Spleen (tissue), 11 donors: ENCODE data around the gene PMP22. TPM values are rescaled to one million over a fixed set of nuclear protein-coding genes. Genes with fewer than 3 reads are reported as not detected.

Experiments used
- DNase-seq: peaks from one replicate; pipeline ENCODE4 v3.0.0-alpha.2; 2020
- H3K27ac ChIP-seq, 8 donors: fragments of 200-600 bp; sonication (generic) in 7 of 8; 1 replicate in 4 of 8; 2 replicates in 4 of 8; pipeline versions ENCODE4 v1.5.0 to v1.8.0; 2016 to 2021; ENCODE audit warnings: inconsistent platforms in 4 of 8, mild to moderate bottlenecking in 4 of 8, moderate library complexity in 1 of 8
- H3K27me3 ChIP-seq, 7 donors: fragments of 200-600 bp; sonication (generic) in 6 of 7; replicated peaks in 1 of 7; 1 replicate in 4 of 7; 2 replicates in 3 of 7; pipeline versions ENCODE4 v1.5.0 to v1.8.0; 2016 to 2021; ENCODE audit warnings: inconsistent platforms in 3 of 7, mild to moderate bottlenecking in 1 of 7
- H3K36me3 ChIP-seq, 6 donors: fragments of 200-600 bp; sonication (generic) in 5 of 6; 1 replicate in 4 of 6; 2 replicates in 2 of 6; pipeline versions ENCODE4 v1.5.0 to v1.8.0; 2016 to 2021; ENCODE audit warnings: inconsistent platforms in 2 of 6
- H3K4me1 ChIP-seq, 6 donors: fragments of 200-600 bp; sonication (generic) in 5 of 6; 1 replicate in 3 of 6; 2 replicates in 3 of 6; pipeline versions ENCODE4 v1.5.0 to v1.8.0; 2016 to 2021; ENCODE audit warnings: inconsistent platforms in 3 of 6
- H3K4me3 ChIP-seq, 8 donors: fragments of 200-600 bp; sonication (generic) in 7 of 8; 1 replicate in 4 of 8; 2 replicates in 4 of 8; pipeline versions ENCODE4 v1.5.0 to v1.8.0; 2016 to 2021; ENCODE audit warnings: inconsistent platforms in 4 of 8, mild to moderate bottlenecking in 4 of 8, moderate library complexity in 2 of 8
- H3K9me3 ChIP-seq, 8 donors: fragments of 200-600 bp; sonication (generic) in 7 of 8; 1 replicate in 4 of 8; 2 replicates in 4 of 8; pipeline versions ENCODE4 v1.5.0 to v1.8.0; 2016 to 2021; ENCODE audit warnings: inconsistent platforms in 4 of 8
- CTCF ChIP-seq, 11 experiments: fragments of 200-600 bp in 7 of 11; fragments of 450-650 bp in 4 of 11; sonication (generic) in 4 of 11; IDR thresholded peaks in 8 of 11; conservative IDR thresholded peaks in 3 of 11; 1 replicate in 7 of 11; 2 replicates in 4 of 11; pipeline versions ENCODE4 v1.4.0 to v1.8.0; 2016 to 2021; ENCODE audit warnings: antibody characterized with exemption in 11 of 11, inconsistent platforms in 4 of 11, mild to moderate bottlenecking in 1 of 11
- POLR2A ChIP-seq, 3 donors: fragments of 450-650 bp; IDR thresholded peaks; one replicate each; pipeline ENCODE4 v1.5.1; 2017; ENCODE audit warnings: antibody characterized with exemption in 3 of 3, mild to moderate bottlenecking in 1 of 3
- POLR2AphosphoS5 ChIP-seq, 3 donors: sonication (generic); formaldehyde crosslinking; IDR thresholded peaks; one replicate each; pipeline ENCODE4 v1.5.1; 2017; ENCODE audit warnings: antibody characterized with exemption in 3 of 3
- WGBS, 5 donors: extraction: QIAGEN DNeasy Blood & Tissue Kit in 3 of 5; methylation state at CpG; one replicate each; pipeline versions ENCODE4 v1.1.5 to v1.1.7; 2013 to 2018; 5-methylcytosine and 5-hydroxymethylcytosine counted together
- intact Hi-C: fragments of 100-400 bp; cut with DNase I; formaldehyde crosslinking; loops from one replicate; pipeline ENCODE4 v1.15.0; 2023; ENCODE audit warnings: low total_unique reads
- polyA plus RNA-seq, 3 donors: library from polyadenylated mRNA; stranded (reverse); fragments of 200-250 nt; gene quantifications; one replicate each; pipeline ENCODE4 v1.2.1, GENCODE V29; 2013
- total RNA-seq, 7 donors: library from RNA; depleted of rRNA in 3 of 7; stranded (reverse); fragments of >200 nt in 3 of 7; fragmentation: NEBNext Ultra II Directional in 4 of 7; extraction: Animal tissue kit (Norgen Biotek cat#: 25700) in 4 of 7; gene quantifications; one replicate each; pipeline versions ENCODE4 v1.1.0 to v1.2.1, GENCODE V29; 2016 to 2021
- donor health status: healthy with polysubstance abuse.
- donor health status: DM: no; HTN: no; CAD: no; lungs with moderate emphysema.
- donor health status: DM: no; HTN: no; CAD: no.
- donor health status: Bipolar disorder and iron deficiency.
- donor health status: healthy.
- donor health status: DM: no; HTN: no; CAD: no.
- donor health status: DM: yes; HTN: yes; CAD: no.

Gene PMP22
- total and polyA plus RNA-seq, 10 donors, result 9.5 to 40.0 (median 32.1) TPM

GRCh38 chr17:15261258-15261801, 3.8 kb downstream of the PMP22 start:
- Histone ChIP-seq H3K9me3 (no peaks in the 10 kb centered on the region), H3K27ac (peak overlapping the region in 7 of 8 donors; percentile 69 to 90 (median 83)), H3K27me3 (peaks cover 0 to 97% (median 29%) of the 10 kb centered on the region in 7 donors), H3K36me3 (peaks cover 0 to 16% (median 0%) of the 10 kb centered on the region in 6 donors), H3K4me3 (peak overlapping the region; percentile 35 to 75 (median 49)), H3K4me1 (peaks cover 21 to 78% (median 62%) of the 10 kb centered on the region in 6 donors)
- TF ChIP-seq POLR2A (IDR thresholded peaks at IDR 0.05), result no peak
- TF ChIP-seq CTCF (IDR thresholded peaks at IDR 0.05 in 8 of 11, conservative IDR thresholded peaks at IDR 0.05 in 3 of 11), result peak in 1 of 11 experiments; percentile 2
- no peak for TF ChIP-seq POLR2AphosphoS5 (IDR thresholded peaks at IDR 0.05)
- DNase-seq, result no peak
- intact Hi-C loops, result loop anchor here (2.0 kb wide), 1 partner anchor 241 kb away; no protein-coding TSS in a partner anchor
- 4 to 9% (median 6%) methylated on average over 18 to 32 of the region's 32 CpGs for WGBS, 5 donors

- Histone ChIP-seq H3K27ac (peak overlapping the region in 7 of 8 donors; percentile 69 to 90 (median 83)), H3K4me1 (peaks cover 21 to 82% (median 62%) of the 10 kb centered on the region in 6 donors), H3K9me3 (no peaks in the 10 kb centered on the region), H3K27me3 (peaks cover 0 to 91% (median 29%) of the 10 kb centered on the region in 7 donors), H3K4me3 (peak overlapping the region; percentile 35 to 75 (median 49)), H3K36me3 (peaks cover 0 to 16% (median 0%) of the 10 kb centered on the region in 6 donors)
- TF ChIP-seq POLR2A (IDR thresholded peaks at IDR 0.05) (no peak), CTCF (IDR thresholded peaks at IDR 0.05 in 8 of 11, conservative IDR thresholded peaks at IDR 0.05 in 3 of 11) (peak; percentile 5 to 90 (median 82)), POLR2AphosphoS5 (IDR thresholded peaks at IDR 0.05) (peak; percentile 67 to 88 (median 87))
- 1 to 2% (median 1%) methylated on average over 20 to 67 of the region's 67 CpGs for WGBS, 5 donors
- peak; percentile 92 for DNase-seq
- intact Hi-C loops, result loop anchor here (2.0 kb wide), 1 partner anchor 242 kb away; no protein-coding TSS in a partner anchor
Observed at GRCh38 chr17:15260376-15261257, 4.5 kb downstream of the PMP22 start.

- TF ChIP-seq POLR2AphosphoS5 (IDR thresholded peaks at IDR 0.05) (no peak), POLR2A (IDR thresholded peaks at IDR 0.05) (no peak), CTCF (IDR thresholded peaks at IDR 0.05 in 8 of 11, conservative IDR thresholded peaks at IDR 0.05 in 3 of 11) (no peak)
- peaks cover 18 to 69% (median 56%) of the 10 kb centered on the region in 6 donors for H3K4me1 ChIP-seq
- intact Hi-C loops, result no loop called here
- peaks cover 0 to 69% (median 27%) of the 10 kb centered on the region in 7 donors for H3K27me3 ChIP-seq
- H3K27ac ChIP-seq, result peak overlapping the region in 5 of 8 donors; percentile 52 to 60 (median 54)
- DNase-seq, result peak; percentile 24
- H3K36me3 ChIP-seq, result peaks cover 0 to 24% (median 2%) of the 10 kb centered on the region in 6 donors
- no peaks in the 10 kb centered on the region for H3K9me3 ChIP-seq
- peak overlapping the region in 1 of 8 donors; percentile 45 for H3K4me3 ChIP-seq
- 81 to 95% (median 84%) methylated on average over 6 of the region's 6 CpGs for WGBS, 5 donors
Observed at GRCh38 chr17:15257796-15258512, 7.2 kb downstream of the PMP22 start.
